NT2/D1 (cell line): ENCODE measurements around the gene LPAR5.
A peak's percentile ranks its signal among the peaks of the same experiment; 100 is the strongest.

Source experiments
- DNase-seq: peaks from one replicate; pipeline ENCODE4 v3.0.0-alpha.2; 2011; ENCODE audit warnings: low read depth, low spot score
- H3K27me3 ChIP-seq: 2 replicates; pipeline ENCODE4 v1.6.0; 2011; ENCODE audit warnings: mild to moderate bottlenecking; ENCODE audit not compliant: insufficient read length, insufficient read depth
- H3K36me3 ChIP-seq: 2 replicates; pipeline ENCODE4 v1.6.1; 2011; ENCODE audit warnings: mild to moderate bottlenecking, low read length, mixed read lengths; ENCODE audit not compliant: insufficient read depth, insufficient read length
- H3K4me1 ChIP-seq: 2 replicates; pipeline ENCODE4 v1.5.1; 2011; ENCODE audit not compliant: insufficient read depth, insufficient read length
- H3K4me3 ChIP-seq: 2 replicates; pipeline ENCODE4 v1.5.1; 2011; ENCODE audit warnings: low read depth; ENCODE audit not compliant: insufficient read length
- H3K9ac ChIP-seq: 2 replicates; pipeline ENCODE4 v1.6.0; 2011; ENCODE audit warnings: low read depth; ENCODE audit not compliant: insufficient read length
- H3K9me3 ChIP-seq: 2 replicates; pipeline ENCODE4 v1.5.1; 2011; ENCODE audit warnings: mild to moderate bottlenecking, low read length; ENCODE audit not compliant: insufficient read depth
- SUZ12 ChIP-seq: IDR thresholded peaks from 2 replicates; pipeline ENCODE4 v1.6.1; 2011; ENCODE audit not compliant: insufficient read length, insufficient read depth; ENCODE audit errors: extremely low read depth
- YY1 ChIP-seq: IDR thresholded peaks from 2 replicates; pipeline ENCODE4 v1.6.1; 2011; ENCODE audit not compliant: insufficient read length, insufficient read depth
- ZNF274 ChIP-seq: IDR thresholded peaks from 2 replicates; pipeline ENCODE4 v1.6.1; 2011; ENCODE audit warnings: mild to moderate bottlenecking, low read depth, low read length

LPAR5 gene

GRCh38 chr12:6613015-6613775 lies 22.6 kb downstream of the LPAR5 start:
- Histone ChIP-seq H3K4me1 (peaks cover 35% of the 10 kb centered on the region), H3K9me3 (no peaks in the 10 kb centered on the region), H3K36me3 (no peaks in the 10 kb centered on the region), H3K4me3 (peak overlapping the region; percentile 31), H3K9ac (peak overlapping the region; percentile 93), H3K27me3 (no peaks in the 10 kb centered on the region)
- DNase-seq = no peak
- TF ChIP-seq SUZ12 = no peak
- TF ChIP-seq ZNF274 = no peak
- TF ChIP-seq YY1 = no peak

GRCh38 chr12:6612652-6613014 lies 23.1 kb downstream of the LPAR5 start:
- peak overlapping the region; percentile 26 for H3K4me3 ChIP-seq
- peaks cover 35% of the 10 kb centered on the region for H3K4me1 ChIP-seq
- DNase-seq = no peak
- no peaks in the 10 kb centered on the region for H3K9me3 ChIP-seq
- no peak for TF ChIP-seq YY1
- no peak for TF ChIP-seq SUZ12
- TF ChIP-seq ZNF274 = no peak
- no peaks in the 10 kb centered on the region for H3K36me3 ChIP-seq
- H3K27me3 ChIP-seq = no peaks in the 10 kb centered on the region
- peak overlapping the region; percentile 93 for H3K9ac ChIP-seq

- Histone ChIP-seq H3K27me3 (no peaks in the 10 kb centered on the region), H3K4me3 (peak overlapping the region; percentile 26), H3K4me1 (peaks cover 35% of the 10 kb centered on the region), H3K9ac (peak overlapping the region; percentile 93), H3K9me3 (no peaks in the 10 kb centered on the region), H3K36me3 (no peaks in the 10 kb centered on the region)
- no peak for TF ChIP-seq YY1
- no peak for TF ChIP-seq SUZ12
- no peak for TF ChIP-seq ZNF274
- DNase-seq = no peak
Observed at GRCh38 chr12:6612247-6612646, 23.5 kb downstream of the LPAR5 start.

GRCh38 chr12:6608592-6609281 lies 27.0 kb downstream of the LPAR5 start:
- TF ChIP-seq YY1 (no peak), SUZ12 (no peak), ZNF274 (no peak)
- Histone ChIP-seq H3K27me3 (no peaks in the 10 kb centered on the region), H3K4me1 (peaks cover 33% of the 10 kb centered on the region), H3K9me3 (no peaks in the 10 kb centered on the region), H3K9ac (no peak overlapping the region), H3K36me3 (peaks cover 23% of the 10 kb centered on the region), H3K4me3 (no peak overlapping the region)
- DNase-seq = no peak

- DNase-seq = no peak
- H3K4me1 ChIP-seq = peaks cover 32% of the 10 kb centered on the region
- no peak for TF ChIP-seq ZNF274
- TF ChIP-seq YY1 = no peak
- no peak for TF ChIP-seq SUZ12
- no peaks in the 10 kb centered on the region for H3K27me3 ChIP-seq
- H3K36me3 ChIP-seq = peaks cover 27% of the 10 kb centered on the region
- no peaks in the 10 kb centered on the region for H3K9me3 ChIP-seq
- no peak overlapping the region for H3K9ac ChIP-seq
- no peak overlapping the region for H3K4me3 ChIP-seq
Observed at GRCh38 chr12:6607751-6608591, 27.8 kb downstream of the LPAR5 start.

- Histone ChIP-seq H3K4me3 (peak overlapping the region; percentile 88), H3K36me3 (peaks cover 41% of the 10 kb centered on the region), H3K27me3 (no peaks in the 10 kb centered on the region), H3K9me3 (no peaks in the 10 kb centered on the region), H3K4me1 (peaks cover 29% of the 10 kb centered on the region), H3K9ac (peak overlapping the region; percentile 93)
- DNase-seq = no peak
- TF ChIP-seq SUZ12 (no peak), YY1 (no peak), ZNF274 (no peak)
Observed at GRCh38 chr12:6606331-6607131, 29.2 kb downstream of the LPAR5 start.
